H1 (cell line): ENCODE results near the gene VWA2. TPM values are rescaled to one million over a fixed set of nuclear protein-coding genes. Genes with fewer than 3 reads are reported as not detected.

Experiments used
- CTCF ChIP-seq, 3 experiments: IDR thresholded peaks; 1 replicate in 2 of 3; 2 replicates in 1 of 3; pipeline versions ENCODE4 v1.5.1 to v1.6.1; 2011; ENCODE audit warnings: low read length in 3 of 3, mild to moderate bottlenecking in 3 of 3, inconsistent platforms in 2 of 3, low read depth in 1 of 3, moderate library complexity in 1 of 3; ENCODE audit not compliant: insufficient read depth in 1 of 3; ENCODE audit errors: control extremely low read depth in 1 of 3
- RNF2 ChIP-seq: fragments of 200-900, 300-1000 bp; sonication (generic); IDR thresholded peaks from 2 replicates; pipeline ENCODE4 v1.7.1; 2016; ENCODE audit warnings: borderline replicate concordance, low read depth, mild to moderate bottlenecking, antibody characterized with exemption, low read length; ENCODE audit not compliant: poor library complexity, severe bottlenecking; ENCODE audit errors: missing control alignments
- polyA plus RNA-seq, 7 experiments: library from polyadenylated mRNA; depleted of rRNA in 3 of 7; stranded (reverse) in 5 of 7; unstranded in 2 of 7; fragments of >200 nt in 5 of 7; fragments of 200-250 nt in 2 of 7; gene quantifications; 1 replicate in 5 of 7; 2 replicates in 1 of 7; 4 replicates in 1 of 7; pipeline versions ENCODE4 v1.2.1 to v1.2.3, GENCODE V29; 2011 to 2013; ENCODE audit warnings: missing spikeins in 2 of 7, mixed read lengths in 2 of 7
- total RNA-seq: library from RNA; stranded (reverse); fragmentation: NEBNext Ultra II Directional; extraction: Animal tissue kit (Norgen Biotek cat#: 25700); gene quantifications from 2 replicates; pipeline ENCODE4 v1.2.1, GENCODE V29; 2021

Gene VWA2
- total and polyA plus RNA-seq, 2 of the 8 experiments (the other 6 are each of a cell fraction or from before 2014, with no cell fraction given) = 2.8 to 2.9 TPM

GRCh38 chr10:114320249-114321116, 81.4 kb downstream of the VWA2 start (continued):
- no peak for TF ChIP-seq CTCF (IDR thresholded peaks at IDR 0.05; ENCODE audit: control extremely low read depth in 1 of 3, insufficient read depth in 1 of 3, low read depth in 1 of 3, low read length in 3 of 3)
- TF ChIP-seq RNF2 = no peak
